Right lobe of liver (tissue), 4 donors: Measurements from ENCODE around the gene THEM4.

ENCODE experiments used
- CTCF ChIP-seq, 4 donors: fragments of 200-600 bp in 3 of 4; fragments of 450-650 bp in 1 of 4; IDR thresholded peaks; one replicate each; pipeline versions ENCODE4 v1.5.1 to v1.8.0; 2016 to 2022; ENCODE audit warnings: antibody characterized with exemption in 4 of 4, mild to moderate bottlenecking in 2 of 4
- POLR2A ChIP-seq: fragments of 450-650 bp; IDR thresholded peaks from one replicate; pipeline ENCODE4 v1.6.1; 2017; ENCODE audit warnings: antibody characterized with exemption, mild to moderate bottlenecking
- donor health status: DM: no; HTN: no; CAD: no.
- donor health status: DM: no; HTN: no; CAD: no.
- donor health status: DM: no; HTN: yes; CAD: no.

DNA sequence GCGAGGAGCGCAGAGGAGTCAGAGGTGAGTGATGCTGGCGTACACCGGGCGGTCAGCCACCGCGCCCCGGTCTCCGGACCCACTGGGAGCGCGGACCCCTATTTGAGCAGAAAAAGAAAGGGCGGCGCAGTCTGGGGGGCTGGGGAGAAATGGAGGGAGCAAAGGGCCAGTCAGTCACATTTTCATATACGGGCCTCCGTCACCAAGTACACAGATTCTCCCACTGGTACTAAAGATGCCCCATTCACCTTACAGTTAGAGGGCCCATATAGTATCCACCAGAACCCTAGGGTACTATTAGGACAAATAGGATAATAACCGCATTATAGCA, 70.3 kb downstream of the THEM4 start:
- TF ChIP-seq CTCF (IDR thresholded peaks at IDR 0.05): no peak
- TF ChIP-seq POLR2A: no peak
